Loucy (cell line): ENCODE results near the gene THTPA.

Experiments
- H2AFZ ChIP-seq: fragments of 200-600 bp; sonication (generic); 2 replicates; pipeline ENCODE4 v1.6.0; 2016; ENCODE audit warnings: antibody characterized with exemption, mild to moderate bottlenecking, low read length, moderate library complexity
- H3F3A ChIP-seq: fragments of 200-600 bp; 2 replicates; pipeline ENCODE4 v1.6.0; 2016; ENCODE audit warnings: antibody characterized with exemption, low read depth, mild to moderate bottlenecking
- H3K27me3 ChIP-seq: fragments of 200-600 bp; sonication (generic); 2 replicates; pipeline ENCODE4 v1.6.1; 2014; ENCODE audit warnings: low read length, mild to moderate bottlenecking; ENCODE audit not compliant: insufficient read depth, poor library complexity, severe bottlenecking
- H3K36me3 ChIP-seq: fragments of 200-600 bp; sonication (generic); 2 replicates; pipeline ENCODE4 v1.6.1; 2016; ENCODE audit warnings: low read length; ENCODE audit not compliant: insufficient read depth
- H3K4me1 ChIP-seq: fragments of 200-600 bp; sonication (generic); 2 replicates; pipeline ENCODE4 v1.5.1; 2014; ENCODE audit warnings: low read length, mild to moderate bottlenecking; ENCODE audit not compliant: insufficient read depth, poor library complexity, severe bottlenecking
- H3K4me2 ChIP-seq: fragments of 200-600 bp; sonication (generic); 2 replicates; pipeline ENCODE4 v1.6.0; 2014; ENCODE audit warnings: antibody characterized with exemption, low read length, low read depth, mild to moderate bottlenecking; ENCODE audit not compliant: poor library complexity, severe bottlenecking
- H3K4me3 ChIP-seq: fragments of 200-600 bp; sonication (generic); 2 replicates; pipeline ENCODE4 v1.5.1; 2014; ENCODE audit warnings: low read length, mild to moderate bottlenecking, mixed read lengths; ENCODE audit not compliant: poor library complexity, severe bottlenecking
- H3K79me2 ChIP-seq: fragments of 200-600 bp; sonication (generic); 2 replicates; pipeline ENCODE4 v1.6.1; 2014; ENCODE audit warnings: low read length; ENCODE audit not compliant: insufficient read depth
- H3K9ac ChIP-seq: fragments of 200-600 bp; sonication (generic); 2 replicates; pipeline ENCODE4 v1.6.0; 2014; ENCODE audit warnings: mild to moderate bottlenecking, low read depth, low read length, moderate library complexity; ENCODE audit not compliant: poor library complexity, severe bottlenecking
- H3K9me2 ChIP-seq: fragments of 200-600 bp; sonication (generic); replicated peaks from 2 replicates; pipeline ENCODE4 v1.6.1; 2016; ENCODE audit warnings: low read depth, low read length, mixed read lengths
- H3K9me3 ChIP-seq: fragments of 200-600 bp; sonication (generic); 2 replicates; pipeline ENCODE4 v1.6.1; 2014; ENCODE audit warnings: mild to moderate bottlenecking, antibody characterized with exemption, low read length, low read depth; ENCODE audit not compliant: insufficient read depth
- H4K20me1 ChIP-seq: fragments of 200-600 bp; sonication (generic); 2 replicates; pipeline ENCODE4 v1.6.0; 2014; ENCODE audit warnings: antibody characterized with exemption, low read length, mild to moderate bottlenecking; ENCODE audit not compliant: insufficient read depth, poor library complexity, severe bottlenecking
- CTCF ChIP-seq: fragments of 200-600 bp; sonication (generic); conservative IDR thresholded peaks from 2 replicates; pipeline ENCODE4 v1.5.1; 2014; ENCODE audit warnings: mild to moderate bottlenecking, antibody characterized with exemption, low read length
- EZH2phosphoT487 ChIP-seq: fragments of 200-600 bp; IDR thresholded peaks from 2 replicates; pipeline ENCODE4 v1.6.1; 2018; ENCODE audit warnings: antibody characterized with exemption, mild to moderate bottlenecking, moderate library complexity, borderline replicate concordance

THTPA gene

GRCh38 chr14:23578560-23579310, 22.7 kb downstream of the THTPA start, which contains the start of gene JPH4:
JPH4 (minus strand) TSS chr14:23578790; CDS start chr14:23577453, 1,337 bp downstream.
- no peaks in the 10 kb centered on the region for H3K9me3 ChIP-seq
- no peaks in the 10 kb centered on the region for H3K27me3 ChIP-seq
- H3F3A ChIP-seq: no peaks in the 10 kb centered on the region
- no peak within 1 kb of the TSS for H2AFZ ChIP-seq
- H4K20me1 ChIP-seq: no peaks in the 10 kb centered on the region
- no peaks in the 10 kb centered on the region for H3K79me2 ChIP-seq
- H3K9ac ChIP-seq: no peak within 1 kb of the TSS
- no peaks in the 10 kb centered on the region for H3K36me3 ChIP-seq
- H3K4me3 ChIP-seq: no peak within 1 kb of the TSS
- H3K9me2 ChIP-seq: no peaks in the 10 kb centered on the region
- no peak for TF ChIP-seq EZH2phosphoT487
- no peak for TF ChIP-seq CTCF
- no peaks in the 10 kb centered on the region for H3K4me1 ChIP-seq
- H3K4me2 ChIP-seq: no peak within 1 kb of the TSS

GRCh38 chr14:23579311-23579630, 23.2 kb downstream of the THTPA start:
- Histone ChIP-seq H3K36me3 (no peaks in the 10 kb centered on the region), H3K27me3 (no peaks in the 10 kb centered on the region), H3K9me3 (no peaks in the 10 kb centered on the region), H4K20me1 (no peaks in the 10 kb centered on the region), H3K9ac (no peak overlapping the region), H3K9me2 (no peaks in the 10 kb centered on the region), H3K4me2 (no peak overlapping the region), H2AFZ (no peak overlapping the region), H3F3A (no peaks in the 10 kb centered on the region), H3K4me1 (no peaks in the 10 kb centered on the region), H3K79me2 (no peaks in the 10 kb centered on the region), H3K4me3 (no peak overlapping the region)
- TF ChIP-seq CTCF (no peak), EZH2phosphoT487 (no peak)

GRCh38 chr14:23579739-23580138, 23.7 kb downstream of the THTPA start:
- H3K4me2 ChIP-seq: no peak overlapping the region
- no peaks in the 10 kb centered on the region for H3K9me2 ChIP-seq
- H3K4me1 ChIP-seq: no peaks in the 10 kb centered on the region
- no peaks in the 10 kb centered on the region for H3K9me3 ChIP-seq
- H2AFZ ChIP-seq: no peak overlapping the region
- H3K4me3 ChIP-seq: no peak overlapping the region
- TF ChIP-seq EZH2phosphoT487 (no peak), CTCF (no peak)
- no peaks in the 10 kb centered on the region for H3F3A ChIP-seq
- no peaks in the 10 kb centered on the region for H3K27me3 ChIP-seq
- no peaks in the 10 kb centered on the region for H3K36me3 ChIP-seq
- H4K20me1 ChIP-seq: no peaks in the 10 kb centered on the region
- no peaks in the 10 kb centered on the region for H3K79me2 ChIP-seq
- no peak overlapping the region for H3K9ac ChIP-seq
